HL-60 (cell line): ENCODE data around the gene IQCH.
"Not testable (repeated sequence)": the region's sequence is repeated elsewhere in the genome, so short reads cannot be mapped to it uniquely, and the experiment has no call there.

Source experiments
- DNase-seq, 2 experiments: peaks; one replicate each; pipeline ENCODE4 v3.0.0-alpha.2; 2010 to 2020; ENCODE audit warnings: low read depth in 1 of 2, low spot score in 1 of 2
- H3K27ac ChIP-seq: fragments of 250-450 bp; sonication (Bioruptor Pico); replicated peaks from 2 replicates; pipeline ENCODE4 v1.5.1; 2020; ENCODE audit warnings: mild to moderate bottlenecking, moderate library complexity
- H3K27me3 ChIP-seq: fragments of 250-450 bp; sonication (Bioruptor Pico); 2 replicates; pipeline ENCODE4 v1.5.1; 2021; ENCODE audit warnings: mild to moderate bottlenecking, moderate library complexity; ENCODE audit not compliant: insufficient read depth, poor library complexity, severe bottlenecking
- H3K4me3 ChIP-seq: replicated peaks from 2 replicates; pipeline ENCODE4 v1.5.1; 2011; ENCODE audit warnings: mild to moderate bottlenecking, control low read depth, low read length; ENCODE audit not compliant: insufficient read depth
- GABPA ChIP-seq: IDR thresholded peaks from 2 replicates; pipeline ENCODE4 v1.6.1; 2012; ENCODE audit warnings: low read depth
- POLR2AphosphoS5 ChIP-seq: IDR thresholded peaks from 2 replicates; pipeline ENCODE4 v1.6.1; 2012; ENCODE audit warnings: low read depth
- SPI1 ChIP-seq: IDR thresholded peaks from 2 replicates; pipeline ENCODE4 v1.6.1; 2012; ENCODE audit warnings: low read depth, mild to moderate bottlenecking, borderline replicate concordance
- TF ChIP-seq, protein P1 (sequence below): IDR thresholded peaks from one replicate; pipeline ENCODE4 v1.5.1; 2011; ENCODE audit warnings: low read length, control low read depth, inconsistent platforms; ENCODE audit not compliant: insufficient read depth
- TF ChIP-seq, protein P2 (sequence below): IDR thresholded peaks from 2 replicates; pipeline ENCODE4 v1.6.1; 2012; ENCODE audit warnings: low read depth; ENCODE audit not compliant: insufficient replicate concordance

IQCH gene

DNA sequence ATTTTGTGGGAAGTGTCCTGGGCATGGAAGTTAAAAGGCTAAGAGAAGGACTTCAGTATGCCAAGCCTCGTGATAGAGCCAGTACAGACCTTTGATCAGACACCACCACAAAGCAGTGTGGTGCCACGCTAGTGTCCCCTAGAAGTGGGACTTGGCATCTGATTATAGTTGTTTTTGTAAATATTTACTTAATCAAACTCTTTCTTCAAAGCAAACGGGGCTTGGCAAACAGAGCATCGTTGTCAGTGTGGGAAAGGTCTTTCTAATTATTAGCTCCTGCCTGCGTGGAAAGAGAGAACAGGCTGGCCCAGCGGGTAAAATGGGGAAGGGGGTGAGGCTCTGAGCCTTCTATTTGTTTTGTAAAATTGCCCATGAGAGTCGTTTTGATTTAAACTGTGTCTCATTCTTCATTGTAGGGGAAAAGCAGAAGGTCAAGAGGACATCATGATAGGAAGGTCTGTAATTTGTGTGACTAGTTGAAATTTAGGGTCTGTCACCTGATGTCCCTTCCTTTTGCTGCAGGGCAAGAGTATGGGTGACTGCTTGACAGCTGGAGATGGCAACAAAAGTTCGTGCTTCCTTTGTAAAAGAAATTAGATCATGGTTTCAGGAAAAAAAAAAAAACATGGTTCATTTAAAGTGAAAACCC lies 105.0 kb downstream of the IQCH start:
- no peak for DNase-seq
- Histone ChIP-seq H3K27ac (no peak overlapping the region), H3K27me3 (no peaks in the 10 kb centered on the region), H3K4me3 (no peak overlapping the region)
- TF ChIP-seq GABPA: no peak
- TF ChIP-seq, protein P1, sequence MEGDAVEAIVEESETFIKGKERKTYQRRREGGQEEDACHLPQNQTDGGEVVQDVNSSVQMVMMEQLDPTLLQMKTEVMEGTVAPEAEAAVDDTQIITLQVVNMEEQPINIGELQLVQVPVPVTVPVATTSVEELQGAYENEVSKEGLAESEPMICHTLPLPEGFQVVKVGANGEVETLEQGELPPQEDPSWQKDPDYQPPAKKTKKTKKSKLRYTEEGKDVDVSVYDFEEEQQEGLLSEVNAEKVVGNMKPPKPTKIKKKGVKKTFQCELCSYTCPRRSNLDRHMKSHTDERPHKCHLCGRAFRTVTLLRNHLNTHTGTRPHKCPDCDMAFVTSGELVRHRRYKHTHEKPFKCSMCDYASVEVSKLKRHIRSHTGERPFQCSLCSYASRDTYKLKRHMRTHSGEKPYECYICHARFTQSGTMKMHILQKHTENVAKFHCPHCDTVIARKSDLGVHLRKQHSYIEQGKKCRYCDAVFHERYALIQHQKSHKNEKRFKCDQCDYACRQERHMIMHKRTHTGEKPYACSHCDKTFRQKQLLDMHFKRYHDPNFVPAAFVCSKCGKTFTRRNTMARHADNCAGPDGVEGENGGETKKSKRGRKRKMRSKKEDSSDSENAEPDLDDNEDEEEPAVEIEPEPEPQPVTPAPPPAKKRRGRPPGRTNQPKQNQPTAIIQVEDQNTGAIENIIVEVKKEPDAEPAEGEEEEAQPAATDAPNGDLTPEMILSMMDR: no peak
- TF ChIP-seq POLR2AphosphoS5: no peak
- TF ChIP-seq, protein P2, sequence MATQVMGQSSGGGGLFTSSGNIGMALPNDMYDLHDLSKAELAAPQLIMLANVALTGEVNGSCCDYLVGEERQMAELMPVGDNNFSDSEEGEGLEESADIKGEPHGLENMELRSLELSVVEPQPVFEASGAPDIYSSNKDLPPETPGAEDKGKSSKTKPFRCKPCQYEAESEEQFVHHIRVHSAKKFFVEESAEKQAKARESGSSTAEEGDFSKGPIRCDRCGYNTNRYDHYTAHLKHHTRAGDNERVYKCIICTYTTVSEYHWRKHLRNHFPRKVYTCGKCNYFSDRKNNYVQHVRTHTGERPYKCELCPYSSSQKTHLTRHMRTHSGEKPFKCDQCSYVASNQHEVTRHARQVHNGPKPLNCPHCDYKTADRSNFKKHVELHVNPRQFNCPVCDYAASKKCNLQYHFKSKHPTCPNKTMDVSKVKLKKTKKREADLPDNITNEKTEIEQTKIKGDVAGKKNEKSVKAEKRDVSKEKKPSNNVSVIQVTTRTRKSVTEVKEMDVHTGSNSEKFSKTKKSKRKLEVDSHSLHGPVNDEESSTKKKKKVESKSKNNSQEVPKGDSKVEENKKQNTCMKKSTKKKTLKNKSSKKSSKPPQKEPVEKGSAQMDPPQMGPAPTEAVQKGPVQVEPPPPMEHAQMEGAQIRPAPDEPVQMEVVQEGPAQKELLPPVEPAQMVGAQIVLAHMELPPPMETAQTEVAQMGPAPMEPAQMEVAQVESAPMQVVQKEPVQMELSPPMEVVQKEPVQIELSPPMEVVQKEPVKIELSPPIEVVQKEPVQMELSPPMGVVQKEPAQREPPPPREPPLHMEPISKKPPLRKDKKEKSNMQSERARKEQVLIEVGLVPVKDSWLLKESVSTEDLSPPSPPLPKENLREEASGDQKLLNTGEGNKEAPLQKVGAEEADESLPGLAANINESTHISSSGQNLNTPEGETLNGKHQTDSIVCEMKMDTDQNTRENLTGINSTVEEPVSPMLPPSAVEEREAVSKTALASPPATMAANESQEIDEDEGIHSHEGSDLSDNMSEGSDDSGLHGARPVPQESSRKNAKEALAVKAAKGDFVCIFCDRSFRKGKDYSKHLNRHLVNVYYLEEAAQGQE: no peak
- no peak for TF ChIP-seq SPI1

GRCh38 chr15:67361100-67361499 lies 106.5 kb downstream of the IQCH start:
- TF ChIP-seq, protein P2: no peak
- TF ChIP-seq POLR2AphosphoS5 (no peak), SPI1 (no peak), GABPA (no peak)
- TF ChIP-seq, protein P1: no peak
- Histone ChIP-seq H3K27ac (no peak overlapping the region), H3K27me3 (no peaks in the 10 kb centered on the region), H3K4me3 (no peak overlapping the region)
- no peak for DNase-seq

DNA sequence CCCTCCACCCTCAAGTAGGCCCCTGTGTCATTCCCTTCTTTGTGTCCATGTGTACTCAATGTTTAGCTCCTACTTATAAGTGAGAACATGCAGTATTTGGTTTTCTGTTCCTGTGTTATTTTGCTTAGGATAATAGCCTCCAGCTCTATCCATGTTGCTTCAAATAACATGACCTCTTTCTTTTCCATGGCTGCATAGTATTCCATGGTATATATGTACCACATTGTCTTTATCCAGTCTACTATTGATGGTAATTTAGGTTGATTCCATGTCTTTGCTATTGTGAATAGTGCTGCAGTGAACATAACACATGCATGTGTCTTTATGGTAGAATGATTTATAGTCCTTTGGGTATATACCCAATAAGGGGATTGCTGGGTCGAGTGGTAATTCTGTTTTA lies 109.1 kb downstream of the IQCH start:
- DNase-seq: not testable (repeated sequence)

DNA sequence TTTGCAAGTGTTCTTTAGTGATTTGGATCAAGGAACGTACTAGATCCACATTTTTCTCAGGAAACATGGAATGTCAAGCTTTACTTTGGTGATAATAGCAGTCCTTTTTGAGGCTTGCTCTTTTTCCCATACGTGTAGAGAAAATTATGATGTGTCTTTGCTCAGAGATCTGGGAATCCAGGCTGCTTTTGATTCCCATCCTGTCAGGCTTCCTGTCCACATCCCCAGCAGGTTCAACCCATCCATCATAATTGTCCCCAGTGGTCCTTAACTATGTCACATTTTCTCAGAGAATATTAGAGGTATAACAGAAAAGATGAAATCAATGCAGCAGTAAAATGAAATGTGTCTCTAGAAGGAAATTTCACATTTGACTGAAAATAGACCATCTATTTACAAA lies 111.4 kb downstream of the IQCH start:
- H3K27me3 ChIP-seq: no peaks in the 10 kb centered on the region
- TF ChIP-seq POLR2AphosphoS5 (no peak), SPI1 (no peak), GABPA (no peak)
- TF ChIP-seq, protein P1: no peak
- TF ChIP-seq, protein P2: no peak
- no peak for DNase-seq

More for the DNA sequence above, 109.1 kb downstream of the IQCH start:
- not testable (repeated sequence) for H3K27ac ChIP-seq, H3K4me3 ChIP-seq, H3K27me3 ChIP-seq

More for the DNA sequence above, 111.4 kb downstream of the IQCH start:
- Histone ChIP-seq H3K27ac (no peak overlapping the region), H3K4me3 (no peak overlapping the region)
